Stimulated activated CD4-positive, alpha-beta T cell treated with anti-CD3 and anti-CD28 coated beads, TNF-alpha, amount 100 ng/mL, for 1 hour (primary cell): ENCODE results near the gene ARMC5.
"Not testable (repeated sequence)": the region's sequence is repeated elsewhere in the genome, so short reads cannot be mapped to it uniquely, and the experiment has no call there.

Experiments
- DNase-seq, 3 donors: peaks; one replicate each; pipeline ENCODE4 v3.0.0-alpha.2; 2020; ENCODE audit warnings: low read depth in 3 of 3, low spot score in 1 of 3

The ARMC5 gene

GRCh38 chr16:31476303-31477219 is 17.3 kb downstream of the ARMC5 start:
- peak; percentile 79 to 85 (median 82) for DNase-seq

- DNase-seq, result no peak
These were observed 18.2 kb downstream of the ARMC5 start for GRCh38 chr16:31477220-31478216.

GRCh38 chr16:31478956-31479355 is 19.7 kb downstream of the ARMC5 start:
- no peak for DNase-seq

- no peak for DNase-seq
These were observed 20.4 kb downstream of the ARMC5 start for GRCh38 chr16:31479751-31480150.

- DNase-seq, result no peak
These were observed 21.7 kb downstream of the ARMC5 start for GRCh38 chr16:31480851-31481536.

- DNase-seq, result no peak
These were observed 23.8 kb downstream of the ARMC5 start, which contains the start of gene SLC5A2 for GRCh38 chr16:31483081-31483480. TSS of gene SLC5A2 (plus strand) at chr16:31483123. CDS start at chr16:31483137, 14 bp downstream.

- not testable (repeated sequence) for DNase-seq
These were observed 24.7 kb downstream of the ARMC5 start for GRCh38 chr16:31484048-31484447.

- no peak for DNase-seq
These were observed 25.3 kb downstream of the ARMC5 start for GRCh38 chr16:31484491-31485171.

GRCh38 chr16:31485571-31485970 is 26.3 kb downstream of the ARMC5 start:
- DNase-seq, result no peak

GRCh38 chr16:31486045-31486444 is 26.7 kb downstream of the ARMC5 start:
- DNase-seq, result no peak

- DNase-seq, result no peak
These were observed 27.9 kb downstream of the ARMC5 start for GRCh38 chr16:31487071-31487719.

GRCh38 chr16:31487720-31488467 is 28.6 kb downstream of the ARMC5 start:
- DNase-seq, result peak; percentile 43 to 45 (median 45)

- DNase-seq, result no peak
These were observed 29.4 kb downstream of the ARMC5 start for GRCh38 chr16:31488468-31489297.

- DNase-seq, result no peak
These were observed 29.9 kb downstream of the ARMC5 start for GRCh38 chr16:31489298-31489564.

- DNase-seq, result no peak
These were observed 30.6 kb downstream of the ARMC5 start for GRCh38 chr16:31489616-31490584.

- no peak for DNase-seq
These were observed 32.6 kb downstream of the ARMC5 start for GRCh38 chr16:31491778-31492418.
